CD4-positive, alpha-beta memory T cell (primary cell): Measurements from ENCODE around the gene RHO. TPM values are rescaled to one million over a fixed set of nuclear protein-coding genes. Genes with fewer than 3 reads are reported as not detected.

ENCODE experiments used
- CTCF ChIA-PET: fragments of 350-600 bp; sonication (Branson Sonifier 250); formaldehyde crosslinking; loops from one replicate; lab custom pipeline; 2021; ENCODE audit warnings: inconsistent platforms; ENCODE audit not compliant: partially characterized antibody; lab: Charles Lee
- POLR2A ChIA-PET: fragments of 350-600 bp; sonication (Branson Sonifier 250); formaldehyde crosslinking; loops from one replicate; lab custom pipeline; 2021; ENCODE audit not compliant: partially characterized antibody; lab: Charles Lee
- DNase-seq, 5 donors: peaks; one replicate each; pipeline versions ENCODE4 v3.0.0 to v3.0.0-alpha.2; 2020 to 2022; ENCODE audit warnings: mixed read lengths in 1 of 5
- H3K27ac ChIP-seq: one replicate; pipeline ENCODE4 v1.7.0; 2013; ENCODE audit warnings: low read depth, low read length
- H3K27me3 ChIP-seq: 2 replicates; pipeline ENCODE4 v1.7.0; 2013; ENCODE audit warnings: mild to moderate bottlenecking, low read length, moderate library complexity; ENCODE audit not compliant: insufficient read depth
- H3K36me3 ChIP-seq: 2 replicates; pipeline ENCODE4 v1.7.0; 2013; ENCODE audit warnings: mild to moderate bottlenecking, low read length, moderate library complexity; ENCODE audit not compliant: insufficient read depth
- H3K4me1 ChIP-seq: 2 replicates; pipeline ENCODE4 v1.7.0; 2013; ENCODE audit warnings: mild to moderate bottlenecking, low read length, moderate library complexity; ENCODE audit not compliant: insufficient read depth
- H3K4me3 ChIP-seq, 2 donors: one replicate each; pipeline ENCODE4 v1.7.0; 2013; ENCODE audit warnings: low read length in 2 of 2, mild to moderate bottlenecking in 1 of 2
- H3K9me3 ChIP-seq, 2 donors: one replicate each; pipeline ENCODE4 v1.7.0; 2013; ENCODE audit warnings: low read length in 2 of 2, control low read depth in 1 of 2; ENCODE audit not compliant: control insufficient read depth in 1 of 2
- H3K27ac Mint-ChIP-seq, 7 donors: one replicate each; pipeline ENCODE4 v1.8.0; 2020 to 2021; ENCODE audit warnings: mixed read lengths in 7 of 7, mild to moderate bottlenecking in 6 of 7, inconsistent platforms in 3 of 7, moderate library complexity in 3 of 7
- H3K27me3 Mint-ChIP-seq, 2 donors: one replicate each; pipeline ENCODE4 v1.8.0; 2020 to 2021; ENCODE audit warnings: mixed read lengths in 2 of 2
- H3K36me3 Mint-ChIP-seq, 2 donors: one replicate each; pipeline ENCODE4 v1.8.0; 2020 to 2021; ENCODE audit warnings: mixed read lengths in 2 of 2, inconsistent platforms in 1 of 2, mild to moderate bottlenecking in 1 of 2
- H3K4me1 Mint-ChIP-seq, 4 donors: one replicate each; pipeline ENCODE4 v1.8.0; 2020 to 2021; ENCODE audit warnings: mixed read lengths in 4 of 4, mild to moderate bottlenecking in 1 of 4
- H3K4me3 Mint-ChIP-seq, 8 donors: one replicate each; pipeline ENCODE4 v1.8.0; 2020 to 2021; ENCODE audit warnings: mixed read lengths in 8 of 8, mild to moderate bottlenecking in 7 of 8, moderate library complexity in 6 of 8, inconsistent platforms in 3 of 8
- H3K9me3 Mint-ChIP-seq, 8 donors: one replicate each; pipeline ENCODE4 v1.8.0; 2020 to 2021; ENCODE audit warnings: mixed read lengths in 8 of 8, mild to moderate bottlenecking in 5 of 8, inconsistent platforms in 3 of 8, moderate library complexity in 1 of 8
- intact Hi-C: fragments of 100-400 bp; cut with micrococcal nuclease; formaldehyde crosslinking; loops from one replicate; pipeline ENCODE4 v1.15.1; 2023
- polyA plus RNA-seq, 2 donors: library from polyadenylated mRNA; unstranded; fragments of 300-500 nt; fragmentation: Illumina TruSeq; gene quantifications; one replicate each; pipeline ENCODE4 v1.2.3, GENCODE V29; 2021
- total RNA-seq, 2 experiments: library from RNA; stranded (reverse); gene quantifications; one replicate each; pipeline ENCODE4 v1.2.3, GENCODE V29; 2021

Gene RHO
- total and polyA plus RNA-seq, 4 experiments from 2014 or later = not detected

GRCh38 chr3:129534428-129535027 is 6.1 kb downstream of the RHO start:
- H3K27ac ChIP-seq = no peak overlapping the region
- intact Hi-C loops = no loop called here
- Mint-ChIP-seq H3K4me3 (no peak overlapping the region), H3K4me1 (peaks cover 0 to 3% (median 0%) of the 10 kb centered on the region in 4 donors), H3K27me3 (no peaks in the 10 kb centered on the region), H3K9me3 (peaks cover 0 to 2% (median 0%) of the 10 kb centered on the region in 8 donors), H3K27ac (peak overlapping the region in 3 of 7 donors; percentile 29 to 54 (median 37)), H3K36me3 (no peaks in the 10 kb centered on the region)
- H3K9me3 ChIP-seq = no peaks in the 10 kb centered on the region
- CTCF ChIA-PET = interaction anchor here (0.6 kb wide), 1 partner anchor 44 kb away, joined by 3 read pairs; no protein-coding TSS in a partner anchor
- POLR2A ChIA-PET = no interaction called here
- H3K36me3 ChIP-seq = no peaks in the 10 kb centered on the region
- H3K27me3 ChIP-seq = no peaks in the 10 kb centered on the region
- H3K4me1 ChIP-seq = no peaks in the 10 kb centered on the region
- DNase-seq = no peak
- H3K4me3 ChIP-seq = no peak overlapping the region

DNA sequence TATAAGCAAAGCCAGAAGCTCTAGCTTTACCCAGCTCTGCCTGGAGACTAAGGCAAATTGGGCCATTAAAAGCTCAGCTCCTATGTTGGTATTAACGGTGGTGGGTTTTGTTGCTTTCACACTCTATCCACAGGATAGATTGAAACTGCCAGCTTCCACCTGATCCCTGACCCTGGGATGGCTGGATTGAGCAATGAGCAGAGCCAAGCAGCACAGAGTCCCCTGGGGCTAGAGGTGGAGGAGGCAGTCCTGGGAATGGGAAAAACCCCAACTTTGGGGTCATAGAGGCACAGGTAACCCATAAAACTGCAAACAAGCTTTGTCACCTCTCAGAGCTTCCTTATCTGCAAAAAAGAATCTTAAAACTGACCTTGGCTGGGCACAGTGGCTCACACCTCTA is 6.6 kb downstream of the RHO start:
- no peaks in the 10 kb centered on the region for H3K36me3 Mint-ChIP-seq
- H3K27me3 Mint-ChIP-seq = no peaks in the 10 kb centered on the region
- intact Hi-C loops = no loop called here
- no peaks in the 10 kb centered on the region for H3K36me3 ChIP-seq
- ChIA-PET POLR2A (no interaction called here), CTCF (no interaction called here)
- H3K4me1 ChIP-seq = no peaks in the 10 kb centered on the region
- no peak overlapping the region for H3K4me3 ChIP-seq
- DNase-seq = no peak
- H3K27me3 ChIP-seq = no peaks in the 10 kb centered on the region
- no peak overlapping the region for H3K27ac ChIP-seq
- peaks cover 0 to 3% (median 0%) of the 10 kb centered on the region in 4 donors for H3K4me1 Mint-ChIP-seq
- H3K9me3 Mint-ChIP-seq = peaks cover 0 to 2% (median 0%) of the 10 kb centered on the region in 8 donors
- H3K9me3 ChIP-seq = no peaks in the 10 kb centered on the region
- no peak overlapping the region for H3K27ac Mint-ChIP-seq
- H3K4me3 Mint-ChIP-seq = no peak overlapping the region

- Histone ChIP-seq H3K4me3 (no peak overlapping the region), H3K36me3 (no peaks in the 10 kb centered on the region), H3K4me1 (no peaks in the 10 kb centered on the region), H3K9me3 (no peaks in the 10 kb centered on the region), H3K27ac (no peak overlapping the region), H3K27me3 (no peaks in the 10 kb centered on the region)
- Mint-ChIP-seq H3K36me3 (no peaks in the 10 kb centered on the region), H3K4me3 (no peak overlapping the region), H3K4me1 (peaks cover 0 to 3% (median 0%) of the 10 kb centered on the region in 4 donors), H3K27ac (peak overlapping the region in 1 of 7 donors; percentile 35), H3K27me3 (no peaks in the 10 kb centered on the region), H3K9me3 (peaks cover 0 to 2% (median 0%) of the 10 kb centered on the region in 8 donors)
- POLR2A ChIA-PET = no interaction called here
- intact Hi-C loops = no loop called here
- no peak for DNase-seq
- CTCF ChIA-PET = no interaction called here
These were observed 7.9 kb downstream of the RHO start for GRCh38 chr3:129536374-129536667.

- H3K4me3 Mint-ChIP-seq = no peak overlapping the region
- no peaks in the 10 kb centered on the region for H3K27me3 Mint-ChIP-seq
- H3K27ac Mint-ChIP-seq = peak overlapping the region in 1 of 7 donors; percentile 29
- CTCF ChIA-PET = no interaction called here
- no peaks in the 10 kb centered on the region for H3K36me3 ChIP-seq
- DNase-seq = no peak
- H3K4me3 ChIP-seq = no peak overlapping the region
- POLR2A ChIA-PET = no interaction called here
- no peak overlapping the region for H3K27ac ChIP-seq
- no peaks in the 10 kb centered on the region for H3K27me3 ChIP-seq
- H3K36me3 Mint-ChIP-seq = no peaks in the 10 kb centered on the region
- peaks cover 0 to 3% (median 0%) of the 10 kb centered on the region in 4 donors for H3K4me1 Mint-ChIP-seq
- H3K4me1 ChIP-seq = no peaks in the 10 kb centered on the region
- peaks cover 0 to 2% (median 0%) of the 10 kb centered on the region in 8 donors for H3K9me3 Mint-ChIP-seq
- no peaks in the 10 kb centered on the region for H3K9me3 ChIP-seq
- intact Hi-C loops = no loop called here
These were observed 8.4 kb downstream of the RHO start for GRCh38 chr3:129536804-129537203.

GRCh38 chr3:129539206-129539605 is 10.8 kb downstream of the RHO start:
- H3K27me3 ChIP-seq = no peaks in the 10 kb centered on the region
- Mint-ChIP-seq H3K36me3 (no peaks in the 10 kb centered on the region), H3K4me3 (no peak overlapping the region), H3K9me3 (no peaks in the 10 kb centered on the region), H3K4me1 (peaks cover 0 to 3% (median 0%) of the 10 kb centered on the region in 4 donors), H3K27ac (peak overlapping the region in 1 of 7 donors; percentile 4), H3K27me3 (no peaks in the 10 kb centered on the region)
- intact Hi-C loops = no loop called here
- no peak overlapping the region for H3K27ac ChIP-seq
- no peak overlapping the region for H3K4me3 ChIP-seq
- no peaks in the 10 kb centered on the region for H3K36me3 ChIP-seq
- no peaks in the 10 kb centered on the region for H3K9me3 ChIP-seq
- ChIA-PET CTCF (no interaction called here), POLR2A (no interaction called here)
- no peak for DNase-seq
- H3K4me1 ChIP-seq = no peaks in the 10 kb centered on the region

- intact Hi-C loops = no loop called here
- Mint-ChIP-seq H3K27ac (no peak overlapping the region), H3K36me3 (no peaks in the 10 kb centered on the region), H3K9me3 (no peaks in the 10 kb centered on the region), H3K4me3 (no peak overlapping the region), H3K4me1 (peaks cover 0 to 3% (median 0%) of the 10 kb centered on the region in 4 donors), H3K27me3 (no peaks in the 10 kb centered on the region)
- H3K27ac ChIP-seq = no peak overlapping the region
- ChIA-PET CTCF (no interaction called here), POLR2A (no interaction called here)
- no peaks in the 10 kb centered on the region for H3K36me3 ChIP-seq
- H3K9me3 ChIP-seq = no peaks in the 10 kb centered on the region
- H3K4me3 ChIP-seq = no peak overlapping the region
- no peak for DNase-seq
- no peaks in the 10 kb centered on the region for H3K27me3 ChIP-seq
- no peaks in the 10 kb centered on the region for H3K4me1 ChIP-seq
These were observed 12.5 kb downstream of the RHO start for GRCh38 chr3:129540776-129541516.

DNA sequence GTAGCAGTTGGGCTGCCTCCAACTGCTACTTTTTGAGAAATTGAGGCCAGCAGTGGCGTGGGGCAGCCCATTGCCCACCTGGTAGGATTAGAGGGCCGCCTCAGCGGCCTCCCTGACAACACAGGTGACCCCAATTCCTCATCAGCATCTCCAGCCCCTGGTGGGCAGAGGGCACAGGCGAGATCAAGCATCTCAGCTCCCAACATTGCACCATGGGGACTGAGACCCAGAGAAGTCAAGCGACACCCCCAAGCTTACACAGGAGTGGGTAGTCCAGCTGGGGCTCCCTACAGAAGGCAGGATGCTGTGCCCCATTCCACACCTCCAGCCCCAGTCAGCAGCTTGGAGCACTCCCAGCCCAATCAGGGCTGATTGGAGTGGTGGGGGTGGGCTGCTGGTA is 14.3 kb downstream of the RHO start:
- Mint-ChIP-seq H3K27me3 (no peaks in the 10 kb centered on the region), H3K4me3 (no peak overlapping the region), H3K9me3 (no peaks in the 10 kb centered on the region), H3K36me3 (no peaks in the 10 kb centered on the region), H3K4me1 (no peaks in the 10 kb centered on the region), H3K27ac (no peak overlapping the region)
- H3K4me3 ChIP-seq = no peak overlapping the region
- H3K9me3 ChIP-seq = no peaks in the 10 kb centered on the region
- H3K27ac ChIP-seq = no peak overlapping the region
- intact Hi-C loops = no loop called here
- CTCF ChIA-PET = no interaction called here
- no peaks in the 10 kb centered on the region for H3K27me3 ChIP-seq
- H3K36me3 ChIP-seq = no peaks in the 10 kb centered on the region
- H3K4me1 ChIP-seq = no peaks in the 10 kb centered on the region
- DNase-seq = no peak
- POLR2A ChIA-PET = no interaction called here
